ENCODE data around the gene HSD17B10. TPM values are rescaled to one million over a fixed set of nuclear protein-coding genes. Genes with fewer than 3 reads are reported as not detected.
"Not testable (repeated sequence)": the region's sequence is repeated elsewhere in the genome, so short reads cannot be mapped to it uniquely, and the experiment has no call there.

The HSD17B10 gene
- total RNA-seq (100 to 1,000 TPM in 2 of 4 donors, 10 to 100 TPM in 2; 89.3 to 113 (median 106) TPM), polyA plus RNA-seq (107 TPM)
- long read RNA-seq, donor 1, transcript HSD17B10-201 (6 exons, 960 nt), result major isoform, 31 of 35 reads
- long read RNA-seq, donor 1, partial matches to known transcripts, result 2 of 35 reads
- long read RNA-seq, donor 1, other reads (novel, unspliced or antisense), result 0 of 35 reads
- long read RNA-seq, donor 2, transcript HSD17B10-201 (6 exons, 960 nt), result major isoform, 27 of 34 reads
- long read RNA-seq, donor 2, partial matches to known transcripts, result 2 of 34 reads
- long read RNA-seq, donor 2, other reads (novel, unspliced or antisense), result 2 of 34 reads
- long read RNA-seq, donor 3, transcript HSD17B10-201 (6 exons, 960 nt), result major isoform, 14 of 17 reads
- long read RNA-seq, donor 3, partial matches to known transcripts, result 2 of 17 reads
- long read RNA-seq, donor 3, other reads (novel, unspliced or antisense), result 1 of 17 reads
- long read RNA-seq, donor 4, transcript HSD17B10-201 (6 exons, 960 nt), result major isoform, 20 of 25 reads
- long read RNA-seq, donor 4, partial matches to known transcripts, result 3 of 25 reads
- long read RNA-seq, donor 4, other reads (novel, unspliced or antisense), result 2 of 25 reads

DNA sequence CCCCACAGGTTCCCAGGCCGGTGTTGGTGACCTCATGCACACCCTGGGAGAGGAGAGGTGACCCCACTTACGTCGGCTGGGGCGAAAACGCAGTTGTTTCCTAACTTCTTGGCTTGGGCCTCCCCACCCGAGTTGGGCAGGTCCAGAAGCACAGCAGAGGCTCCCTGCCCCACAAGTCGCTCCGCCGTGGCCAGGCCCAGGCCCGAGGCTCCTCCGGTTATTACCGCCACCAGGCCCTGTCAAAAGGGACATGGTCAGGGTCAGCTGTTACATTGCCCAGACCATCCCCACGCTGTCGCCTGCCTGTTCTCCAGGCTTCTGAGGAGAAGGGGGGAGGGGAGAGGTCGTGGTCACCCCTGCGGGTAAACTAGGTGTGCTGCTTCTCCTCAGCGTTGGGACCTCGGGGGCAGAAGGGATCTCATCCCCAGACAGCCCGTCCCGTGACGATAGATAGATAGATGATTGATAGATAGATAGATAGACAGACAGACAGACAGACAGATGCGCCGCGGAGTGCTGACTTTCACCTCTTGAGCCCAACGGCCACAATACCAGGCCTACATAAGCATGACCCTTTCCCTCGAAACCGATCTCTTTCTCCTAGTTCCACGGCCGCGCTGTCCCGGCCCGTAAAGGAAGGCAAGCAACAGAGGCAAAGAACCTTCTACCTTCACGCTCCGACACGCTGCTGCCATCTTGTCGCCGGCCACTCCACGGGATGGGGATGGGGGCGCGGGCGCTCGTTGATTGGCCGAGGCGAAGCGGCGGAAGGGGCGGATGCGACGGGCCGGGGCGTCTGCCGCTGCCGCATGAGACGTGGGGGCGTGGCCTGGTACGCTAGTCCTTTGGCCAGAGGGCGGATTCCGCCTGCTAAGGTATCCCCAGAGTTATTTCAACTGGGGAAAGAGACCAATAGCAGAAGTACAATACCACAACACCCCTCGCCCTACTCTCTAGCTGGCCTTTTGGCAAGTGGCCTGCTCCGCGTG, at the start of gene HSD17B10:
Gene HSD17B10 (minus strand): TSS at position 720 of the 989 bp plus-strand sequence. CDS start 25 bp downstream, at position 695.
- DNase-seq, result peak; percentile 93 to 96 (median 95)
- WGBS, result 5% methylated on average over 61 of the region's 61 CpGs
- H3K27ac ChIP-seq (ENCODE audit: low read length), result peak within 1 kb of the TSS; percentile 43
- ATAC-seq, result peak; percentile 98
- peak within 1 kb of the TSS; percentile 54 for H3K4me3 ChIP-seq (ENCODE audit: low read length)
- H3K4me1 ChIP-seq (ENCODE audit: control insufficient read depth, insufficient read depth, low read length), result no peaks in the 10 kb centered on the region
- H3K9me3 ChIP-seq (ENCODE audit: control insufficient read depth, low read length), result no peaks in the 10 kb centered on the region
- intact Hi-C loops (cut with DNase I), result loop anchor here in 1 of 4 donors (10.0 kb wide), 1 partner anchor 119 kb away; no protein-coding TSS in a partner anchor
- no peaks in the 10 kb centered on the region for H3K27me3 ChIP-seq (ENCODE audit: control insufficient read depth, insufficient read depth)

DNA sequence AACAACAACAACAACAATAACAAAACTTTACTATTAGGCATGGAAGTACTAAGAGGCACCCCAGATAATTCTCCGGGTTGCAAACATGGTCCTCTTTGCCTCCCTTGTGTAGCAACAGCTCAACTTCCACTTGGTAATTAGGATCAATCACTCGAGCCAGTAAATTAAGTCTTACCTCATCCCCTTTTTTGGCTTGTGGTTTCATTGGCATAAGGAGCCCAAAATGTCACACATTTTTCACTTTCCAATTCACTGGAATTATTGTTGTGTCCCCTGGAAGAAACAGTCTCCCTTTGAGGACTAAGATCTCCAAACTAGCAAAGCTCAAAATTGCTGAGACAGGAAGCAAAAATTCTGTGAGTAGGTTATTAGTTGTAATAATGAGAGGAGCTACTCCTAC, 49.2 kb upstream of the HSD17B10 start:
- H3K27ac ChIP-seq (ENCODE audit: low read length), result no peak overlapping the region
- no peak for DNase-seq
- ATAC-seq, result no peak
- no peaks in the 10 kb centered on the region for H3K27me3 ChIP-seq (ENCODE audit: control insufficient read depth, insufficient read depth)
- H3K4me1 ChIP-seq (ENCODE audit: control insufficient read depth, insufficient read depth, low read length), result no peaks in the 10 kb centered on the region
- no peak overlapping the region for H3K4me3 ChIP-seq (ENCODE audit: low read length)
- 65% methylated on average over 2 of the region's 2 CpGs for WGBS
- intact Hi-C loops (cut with DNase I), result no loop called here
- no peaks in the 10 kb centered on the region for H3K9me3 ChIP-seq (ENCODE audit: control insufficient read depth, low read length)

DNA sequence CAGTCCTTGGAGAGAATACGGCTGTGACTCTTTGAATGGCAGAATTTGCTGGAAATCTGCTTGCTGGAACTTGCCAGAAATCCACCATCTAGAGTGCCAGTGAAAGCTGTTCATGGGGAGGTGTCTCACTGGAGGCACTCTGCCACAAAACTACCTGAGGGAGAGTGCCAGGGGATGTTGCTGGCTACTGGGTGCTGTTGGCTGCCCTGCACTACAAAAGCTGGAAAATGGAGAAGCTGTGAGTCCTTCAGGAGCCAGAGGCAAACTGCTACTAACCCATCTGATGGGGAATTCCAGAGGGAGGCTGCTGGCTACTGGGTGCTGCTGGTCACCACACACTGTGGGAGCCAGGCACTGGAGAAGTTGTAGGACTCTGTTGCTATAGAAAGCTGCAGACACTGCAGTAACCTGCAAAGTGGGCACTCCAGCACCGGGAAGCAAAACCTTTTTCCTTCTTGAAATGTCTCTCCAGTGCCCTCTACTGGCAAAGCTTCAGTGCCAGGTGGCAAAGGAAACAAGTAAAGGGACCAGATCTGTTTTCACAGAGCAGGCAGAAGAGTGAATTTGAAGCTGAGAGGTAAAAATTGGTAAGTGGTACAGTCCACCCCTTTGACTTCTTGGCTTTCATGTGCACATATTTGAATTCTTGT, 47.8 kb upstream of the HSD17B10 start:
- Histone ChIP-seq H3K4me3 (ENCODE audit: low read length) (no peak overlapping the region), H3K27ac (ENCODE audit: low read length) (no peak overlapping the region), H3K4me1 (ENCODE audit: control insufficient read depth, insufficient read depth, low read length) (no peaks in the 10 kb centered on the region), H3K9me3 (ENCODE audit: control insufficient read depth, low read length) (no peaks in the 10 kb centered on the region), H3K27me3 (ENCODE audit: control insufficient read depth, insufficient read depth) (no peaks in the 10 kb centered on the region)
- 44% methylated on average over 2 of the region's 2 CpGs for WGBS
- peak in 1 of 2 donors; percentile 14 for ATAC-seq
- intact Hi-C loops (cut with DNase I), result no loop called here
- DNase-seq, result peak in 1 of 3 donors; percentile 16

GRCh38 chrX:53481093-53481492, 46.9 kb upstream of the HSD17B10 start:
- Histone ChIP-seq H3K9me3 (ENCODE audit: control insufficient read depth, low read length) (no peaks in the 10 kb centered on the region), H3K4me3 (ENCODE audit: low read length) (no peak overlapping the region), H3K27ac (ENCODE audit: low read length) (no peak overlapping the region), H3K27me3 (ENCODE audit: control insufficient read depth, insufficient read depth) (no peaks in the 10 kb centered on the region), H3K4me1 (ENCODE audit: control insufficient read depth, insufficient read depth, low read length) (no peaks in the 10 kb centered on the region)
- DNase-seq (no peak), ATAC-seq (no peak)
- intact Hi-C loops (cut with DNase I), result no loop called here
- 29% methylated on average over 5 of the region's 5 CpGs for WGBS

DNA sequence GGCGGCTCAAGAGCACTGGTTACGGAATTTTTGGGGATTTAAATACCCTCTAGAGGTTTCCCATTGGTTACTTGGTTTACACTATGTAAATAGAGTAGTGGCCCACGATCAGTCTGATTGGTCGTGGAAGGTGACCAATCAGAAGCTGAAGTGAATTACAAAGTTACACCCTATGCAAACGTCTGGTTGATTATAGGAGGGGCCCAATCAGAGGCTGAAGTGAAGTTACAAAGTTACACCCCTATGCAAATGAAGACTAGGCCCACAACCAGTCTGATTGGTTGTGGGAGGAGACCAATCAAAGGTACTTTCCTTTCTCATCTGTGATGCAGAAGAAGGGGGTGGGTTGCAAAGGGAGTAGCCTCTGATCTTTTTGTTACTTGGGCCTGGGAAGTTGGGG, 45.1 kb upstream of the HSD17B10 start:
- whole genome bisulfite sequencing, result 84% methylated on average over 5 of the region's 5 CpGs
- H3K4me1 ChIP-seq (ENCODE audit: control insufficient read depth, insufficient read depth, low read length), result no peaks in the 10 kb centered on the region
- ATAC-seq (no peak), DNase-seq (no peak)
- H3K27ac ChIP-seq (ENCODE audit: low read length), result no peak overlapping the region
- no peak overlapping the region for H3K4me3 ChIP-seq (ENCODE audit: low read length)
- no peaks in the 10 kb centered on the region for H3K27me3 ChIP-seq (ENCODE audit: control insufficient read depth, insufficient read depth)
- H3K9me3 ChIP-seq (ENCODE audit: control insufficient read depth, low read length), result no peaks in the 10 kb centered on the region
- intact Hi-C loops (cut with DNase I), result no loop called here

DNA sequence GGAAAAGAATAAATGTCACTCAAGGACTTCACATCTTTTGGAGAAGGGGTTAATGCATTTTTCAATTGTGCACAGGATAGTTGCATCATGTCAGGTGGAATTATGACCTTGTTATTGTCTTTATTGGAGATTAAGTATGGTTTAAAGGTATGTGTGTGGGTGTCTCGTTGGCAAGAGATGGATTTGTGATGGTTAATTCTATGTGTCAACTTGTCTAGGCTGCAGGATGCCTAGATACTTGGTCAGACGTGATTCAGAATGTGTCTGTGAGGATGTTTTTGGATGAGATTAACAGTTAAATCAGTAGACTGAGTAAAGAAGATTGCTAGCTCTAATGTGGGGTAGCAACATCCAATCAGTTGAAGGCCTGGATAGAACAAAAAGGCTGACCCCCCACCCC, 42.2 kb upstream of the HSD17B10 start:
- no peaks in the 10 kb centered on the region for H3K4me1 ChIP-seq (ENCODE audit: control insufficient read depth, insufficient read depth, low read length)
- H3K27me3 ChIP-seq (ENCODE audit: control insufficient read depth, insufficient read depth), result no peaks in the 10 kb centered on the region
- ATAC-seq (no peak), DNase-seq (no peak)
- 53% methylated on average over 2 of the region's 2 CpGs for WGBS
- H3K4me3 ChIP-seq (ENCODE audit: low read length), result no peak overlapping the region
- no peaks in the 10 kb centered on the region for H3K9me3 ChIP-seq (ENCODE audit: control insufficient read depth, low read length)
- no peak overlapping the region for H3K27ac ChIP-seq (ENCODE audit: low read length)
- intact Hi-C loops (cut with DNase I), result no loop called here

- H3K4me1 ChIP-seq (ENCODE audit: control insufficient read depth, insufficient read depth, low read length), result no peaks in the 10 kb centered on the region
- no peaks in the 10 kb centered on the region for H3K9me3 ChIP-seq (ENCODE audit: control insufficient read depth, low read length)
- 62% methylated on average over 2 of the region's 2 CpGs for WGBS
- no peak overlapping the region for H3K4me3 ChIP-seq (ENCODE audit: low read length)
- no peak overlapping the region for H3K27ac ChIP-seq (ENCODE audit: low read length)
- intact Hi-C loops (cut with DNase I), result no loop called here
- DNase-seq (no peak), ATAC-seq (no peak)
- no peaks in the 10 kb centered on the region for H3K27me3 ChIP-seq (ENCODE audit: control insufficient read depth, insufficient read depth)
Observed at GRCh38 chrX:53474707-53475106, 40.5 kb upstream of the HSD17B10 start.

- no peaks in the 10 kb centered on the region for H3K4me1 ChIP-seq (ENCODE audit: control insufficient read depth, insufficient read depth, low read length)
- no peak overlapping the region for H3K4me3 ChIP-seq (ENCODE audit: low read length)
- DNase-seq (no peak), ATAC-seq (no peak)
- H3K27ac ChIP-seq (ENCODE audit: low read length), result no peak overlapping the region
- no peaks in the 10 kb centered on the region for H3K27me3 ChIP-seq (ENCODE audit: control insufficient read depth, insufficient read depth)
- intact Hi-C loops (cut with DNase I), result no loop called here
- WGBS, result 73% methylated on average over 3 of the region's 3 CpGs
- no peaks in the 10 kb centered on the region for H3K9me3 ChIP-seq (ENCODE audit: control insufficient read depth, low read length)
Observed at GRCh38 chrX:53471346-53471745, 37.2 kb upstream of the HSD17B10 start.

GRCh38 chrX:53468659-53469058, 34.5 kb upstream of the HSD17B10 start:
- DNase-seq; intact Hi-C loops (cut with DNase I); H3K4me1 ChIP-seq (ENCODE audit: control insufficient read depth, insufficient read depth, low read length); H3K9me3 ChIP-seq (ENCODE audit: control insufficient read depth, low read length); H3K4me3 ChIP-seq (ENCODE audit: low read length); H3K27me3 ChIP-seq (ENCODE audit: control insufficient read depth, insufficient read depth); H3K27ac ChIP-seq (ENCODE audit: low read length); ATAC-seq: not testable (repeated sequence)
- WGBS, result 87% methylated on average over 3 of the region's 3 CpGs

GRCh38 chrX:53458082-53458481, 23.9 kb upstream of the HSD17B10 start:
- Histone ChIP-seq H3K4me1 (ENCODE audit: control insufficient read depth, insufficient read depth, low read length) (no peaks in the 10 kb centered on the region), H3K4me3 (ENCODE audit: low read length) (no peak overlapping the region), H3K27ac (ENCODE audit: low read length) (no peak overlapping the region), H3K9me3 (ENCODE audit: control insufficient read depth, low read length) (no peaks in the 10 kb centered on the region), H3K27me3 (ENCODE audit: control insufficient read depth, insufficient read depth) (no peaks in the 10 kb centered on the region)
- intact Hi-C loops (cut with DNase I), result no loop called here
- 33% methylated on average over 5 of the region's 5 CpGs for WGBS
- ATAC-seq (no peak), DNase-seq (no peak)

Measured in right cardiac atrium (tissue), 5 donors.